ENCODE measurements around the gene AVPI1. TPM values are rescaled to one million over a fixed set of nuclear protein-coding genes. Genes with fewer than 3 reads are reported as not detected.

Gene AVPI1
- total RNA-seq, result 1 to 10 TPM; 5.6 to 8.6 TPM
- 1.5 to 7.8 reads per million in 2 donors for total RNA-seq

GRCh38 chr10:97686962-97687784 lies at the start of gene AVPI1:
TSS of gene AVPI1 (minus strand) at chr10:97687241. CDS start at chr10:97679905, 7,336 bp downstream.
- Mint-ChIP-seq H3K36me3 (ENCODE audit: low read depth) (no peaks in the 10 kb centered on the region), H3K4me3 (peak within 1 kb of the TSS; percentile 89), H3K4me1 (peaks cover 10% of the 10 kb centered on the region), H3K27ac (peak within 1 kb of the TSS; percentile 90), H3K27me3 (no peaks in the 10 kb centered on the region)
- ATAC-seq (peak; percentile 93), DNase-seq (peak; percentile 94 to 97 (median 96))
- H3K9me3 ChIP-seq (ENCODE audit: control insufficient read depth, low read length, poor library complexity, severe bottlenecking), result no peaks in the 10 kb centered on the region

DNA sequence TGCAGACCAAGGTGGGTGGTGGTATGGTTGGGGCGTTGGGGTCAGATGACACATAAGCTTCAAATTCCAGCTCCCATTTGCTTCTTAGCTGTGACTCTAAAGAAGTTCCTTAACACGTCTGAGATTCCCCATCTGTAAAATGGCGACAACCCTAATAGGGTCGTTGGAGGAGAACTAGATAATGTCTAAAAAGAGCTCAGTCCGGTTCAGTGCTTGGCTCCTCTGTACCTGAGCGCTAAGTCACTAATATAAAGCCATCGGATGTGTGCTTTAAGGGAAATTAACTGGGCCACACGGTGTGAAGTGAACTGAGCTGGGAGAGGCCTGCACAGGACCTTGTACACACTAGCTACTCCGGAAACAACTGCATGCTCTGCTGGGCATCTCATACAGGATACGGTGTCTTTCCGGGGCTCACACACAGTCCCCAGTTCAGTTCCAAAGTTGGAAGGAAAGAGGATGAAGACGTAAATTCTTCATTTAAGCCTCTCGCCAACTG lies 49.4 kb upstream of the AVPI1 start:
- Mint-ChIP-seq H3K27me3 (no peaks in the 10 kb centered on the region), H3K27ac (peak overlapping the region; percentile 96), H3K36me3 (ENCODE audit: low read depth) (peaks cover 9% of the 10 kb centered on the region), H3K4me3 (peak overlapping the region; percentile 98), H3K4me1 (peaks cover 32% of the 10 kb centered on the region)
- no peaks in the 10 kb centered on the region for H3K9me3 ChIP-seq (ENCODE audit: control insufficient read depth, low read length, poor library complexity, severe bottlenecking)
- ATAC-seq, result peak; percentile 13
- no peak for DNase-seq

GRCh38 chr10:97734021-97734420 lies 47.0 kb upstream of the AVPI1 start:
- ATAC-seq (no peak), DNase-seq (no peak)
- no peaks in the 10 kb centered on the region for H3K9me3 ChIP-seq (ENCODE audit: control insufficient read depth, low read length, poor library complexity, severe bottlenecking)
- no peak overlapping the region for H3K27ac Mint-ChIP-seq
- no peak overlapping the region for H3K4me3 Mint-ChIP-seq
- peaks cover 4% of the 10 kb centered on the region for H3K36me3 Mint-ChIP-seq (ENCODE audit: low read depth)
- peaks cover 21% of the 10 kb centered on the region for H3K4me1 Mint-ChIP-seq
- no peaks in the 10 kb centered on the region for H3K27me3 Mint-ChIP-seq

DNA sequence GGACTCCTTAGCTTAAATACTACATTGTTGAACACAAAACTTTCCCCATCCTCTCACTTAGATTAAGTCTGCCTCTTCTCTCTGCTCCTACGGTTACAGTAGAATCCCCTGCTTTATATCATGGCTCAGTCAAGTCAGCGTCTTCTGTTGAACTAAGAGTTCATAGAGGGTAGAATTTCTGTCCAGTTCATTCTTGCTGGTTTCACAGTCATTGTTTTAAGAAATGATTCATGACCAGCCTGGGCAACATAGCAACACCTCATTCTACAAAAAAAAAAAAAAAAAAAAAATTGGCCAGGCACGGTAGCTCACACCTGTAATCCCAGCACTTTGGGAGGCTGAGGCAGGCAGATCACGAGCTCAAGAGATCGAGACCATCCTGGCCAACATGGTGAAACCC lies 46.2 kb upstream of the AVPI1 start:
- Mint-ChIP-seq H3K4me3 (no peak overlapping the region), H3K4me1 (peaks cover 20% of the 10 kb centered on the region), H3K27me3 (no peaks in the 10 kb centered on the region), H3K36me3 (ENCODE audit: low read depth) (peaks cover 4% of the 10 kb centered on the region), H3K27ac (no peak overlapping the region)
- no peaks in the 10 kb centered on the region for H3K9me3 ChIP-seq (ENCODE audit: control insufficient read depth, low read length, poor library complexity, severe bottlenecking)
- DNase-seq (no peak), ATAC-seq (no peak)

- H3K9me3 ChIP-seq (ENCODE audit: control insufficient read depth, low read length, poor library complexity, severe bottlenecking), result no peaks in the 10 kb centered on the region
- no peaks in the 10 kb centered on the region for H3K27me3 Mint-ChIP-seq
- peaks cover 12% of the 10 kb centered on the region for H3K4me1 Mint-ChIP-seq
- no peak overlapping the region for H3K27ac Mint-ChIP-seq
- H3K36me3 Mint-ChIP-seq (ENCODE audit: low read depth), result peaks cover 4% of the 10 kb centered on the region
- DNase-seq (no peak), ATAC-seq (no peak)
- no peak overlapping the region for H3K4me3 Mint-ChIP-seq
Measured at GRCh38 chr10:97732052-97732359, 45.0 kb upstream of the AVPI1 start.

DNA sequence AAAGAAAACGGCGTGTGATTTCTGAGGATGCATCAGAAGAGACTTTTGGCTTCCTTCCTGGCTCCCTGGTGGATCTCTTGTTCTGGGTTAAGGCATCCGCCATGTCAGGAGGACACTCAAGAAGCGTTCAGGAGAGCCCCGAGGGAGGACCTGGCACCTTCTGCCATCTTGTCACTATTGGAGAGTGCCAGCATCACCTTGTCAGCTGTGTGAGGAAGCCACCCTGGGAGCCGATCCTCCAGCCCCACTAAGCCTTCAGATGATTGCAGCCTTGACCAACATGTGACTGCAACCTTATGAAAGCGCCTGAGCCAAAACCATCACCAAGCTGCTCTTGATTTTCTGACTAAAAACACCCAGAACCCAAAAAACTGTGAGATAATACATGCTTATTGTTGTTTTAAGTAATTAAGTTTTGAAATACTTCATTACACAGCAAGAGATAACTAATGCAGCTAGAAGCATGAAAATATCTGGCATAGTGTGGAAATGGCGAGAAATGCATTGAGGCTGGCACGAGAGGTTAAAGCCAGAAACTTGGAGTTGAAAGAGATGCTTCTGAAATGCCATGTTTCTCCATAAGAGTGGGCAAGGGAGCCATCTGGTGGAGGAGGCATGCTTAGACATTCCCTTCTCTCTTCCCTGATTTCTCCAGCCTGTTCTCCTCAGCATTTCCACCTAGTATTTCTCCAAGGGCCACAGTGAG lies 44.5 kb upstream of the AVPI1 start:
- Mint-ChIP-seq H3K4me3 (no peak overlapping the region), H3K27me3 (no peaks in the 10 kb centered on the region), H3K27ac (no peak overlapping the region), H3K4me1 (peaks cover 9% of the 10 kb centered on the region), H3K36me3 (ENCODE audit: low read depth) (peaks cover 2% of the 10 kb centered on the region)
- DNase-seq, result peak; percentile 28 to 49 (median 30)
- ATAC-seq, result peak; percentile 77
- no peaks in the 10 kb centered on the region for H3K9me3 ChIP-seq (ENCODE audit: control insufficient read depth, low read length, poor library complexity, severe bottlenecking)

GRCh38 chr10:97729014-97729413 lies 42.0 kb upstream of the AVPI1 start:
- Mint-ChIP-seq H3K27ac (no peak overlapping the region), H3K27me3 (peaks cover 9% of the 10 kb centered on the region), H3K4me3 (no peak overlapping the region), H3K36me3 (ENCODE audit: low read depth) (peaks cover 2% of the 10 kb centered on the region), H3K4me1 (peaks cover 2% of the 10 kb centered on the region)
- DNase-seq (no peak), ATAC-seq (no peak)
- no peaks in the 10 kb centered on the region for H3K9me3 ChIP-seq (ENCODE audit: control insufficient read depth, low read length, poor library complexity, severe bottlenecking)

GRCh38 chr10:97726636-97727178 lies 39.7 kb upstream of the AVPI1 start:
- Mint-ChIP-seq H3K4me3 (no peak overlapping the region), H3K27me3 (peaks cover 9% of the 10 kb centered on the region), H3K27ac (no peak overlapping the region), H3K36me3 (ENCODE audit: low read depth) (peaks cover 2% of the 10 kb centered on the region), H3K4me1 (peaks cover 2% of the 10 kb centered on the region)
- no peak for DNase-seq
- H3K9me3 ChIP-seq (ENCODE audit: control insufficient read depth, low read length, poor library complexity, severe bottlenecking), result no peaks in the 10 kb centered on the region
- ATAC-seq, result no peak

GRCh38 chr10:97724341-97724941 lies 37.4 kb upstream of the AVPI1 start:
- ATAC-seq, result no peak

DNA sequence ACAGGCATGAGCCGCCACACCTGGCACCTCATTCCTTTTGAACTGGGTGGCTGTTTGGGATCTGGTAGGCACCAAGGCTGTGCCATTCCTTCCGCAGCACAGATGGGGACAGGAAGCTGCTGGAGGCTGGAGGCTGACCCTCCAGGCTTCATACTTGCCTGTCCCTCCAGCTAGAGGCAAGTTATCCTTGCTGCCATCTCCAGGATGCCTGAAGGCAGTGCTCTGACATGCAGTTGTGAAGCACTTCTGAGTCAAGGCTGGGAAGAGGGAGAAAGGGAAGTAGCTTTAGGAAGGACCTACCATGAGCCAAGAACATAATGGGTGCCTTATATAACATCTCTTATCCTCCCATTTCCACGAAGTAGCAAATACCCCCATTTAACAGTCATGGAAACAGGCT lies 36.0 kb upstream of the AVPI1 start:
- Mint-ChIP-seq H3K4me1 (peaks cover 3% of the 10 kb centered on the region), H3K27ac (no peak overlapping the region), H3K4me3 (no peak overlapping the region), H3K27me3 (peaks cover 9% of the 10 kb centered on the region), H3K36me3 (ENCODE audit: low read depth) (no peaks in the 10 kb centered on the region)
- no peak for DNase-seq
- ATAC-seq, result no peak
- no peaks in the 10 kb centered on the region for H3K9me3 ChIP-seq (ENCODE audit: control insufficient read depth, low read length, poor library complexity, severe bottlenecking)

More at GRCh38 chr10:97724341-97724941, 37.4 kb upstream of the AVPI1 start:
- H3K9me3 ChIP-seq (ENCODE audit: control insufficient read depth, low read length, poor library complexity, severe bottlenecking), result no peaks in the 10 kb centered on the region
- no peak for DNase-seq
- H3K4me3 Mint-ChIP-seq, result no peak overlapping the region
- no peak overlapping the region for H3K27ac Mint-ChIP-seq
- peaks cover 2% of the 10 kb centered on the region for H3K36me3 Mint-ChIP-seq (ENCODE audit: low read depth)
- H3K4me1 Mint-ChIP-seq, result peaks cover 2% of the 10 kb centered on the region
- peaks cover 9% of the 10 kb centered on the region for H3K27me3 Mint-ChIP-seq

DNA sequence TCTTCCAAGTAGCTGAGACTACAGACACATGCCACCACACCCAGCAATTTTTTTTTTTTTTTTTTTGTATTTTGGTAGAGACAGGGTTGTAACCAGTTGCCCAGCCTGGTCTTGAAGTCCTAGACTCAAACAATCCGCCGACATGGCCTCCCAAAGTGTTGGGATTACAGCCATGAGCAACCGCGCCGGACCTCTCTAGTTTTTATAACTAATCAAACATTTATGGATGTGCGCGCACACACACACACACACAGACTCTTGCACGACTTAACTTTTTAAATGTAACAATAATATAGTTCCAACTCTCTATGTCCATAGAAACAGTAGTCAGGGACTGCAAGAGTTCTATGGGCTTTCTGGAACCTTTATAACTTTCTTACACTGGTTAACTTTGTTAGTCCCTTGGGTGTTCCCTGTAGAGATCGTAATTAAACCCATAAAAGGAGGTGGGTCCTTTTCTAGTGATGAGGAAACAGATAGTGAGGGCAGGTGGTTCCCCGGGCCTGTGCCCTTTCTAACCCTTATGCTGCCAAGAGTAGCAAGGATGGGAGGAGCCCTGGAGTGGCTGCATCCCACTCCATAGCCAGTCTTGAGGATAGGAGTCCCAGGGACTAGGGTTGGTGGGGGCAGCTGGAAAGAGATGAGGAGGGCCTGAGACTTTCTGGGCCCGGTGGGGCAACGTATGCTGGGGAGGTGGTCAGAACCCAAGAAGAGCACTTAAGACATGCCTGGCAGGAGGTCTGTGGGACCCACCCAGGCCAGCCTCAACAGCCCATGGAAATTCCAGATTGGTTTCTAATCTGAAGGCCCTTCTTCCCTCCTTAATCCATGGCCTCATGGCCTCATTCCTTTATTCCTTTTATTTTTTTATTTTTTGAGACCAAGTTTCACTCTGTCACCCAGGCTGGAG lies 35.1 kb upstream of the AVPI1 start:
- ATAC-seq (no peak), DNase-seq (no peak)
- no peaks in the 10 kb centered on the region for H3K36me3 Mint-ChIP-seq (ENCODE audit: low read depth)
- peaks cover 4% of the 10 kb centered on the region for H3K4me1 Mint-ChIP-seq
- no peak overlapping the region for H3K4me3 Mint-ChIP-seq
- H3K27me3 Mint-ChIP-seq, result peaks cover 9% of the 10 kb centered on the region
- H3K27ac Mint-ChIP-seq, result no peak overlapping the region
- H3K9me3 ChIP-seq (ENCODE audit: control insufficient read depth, low read length, poor library complexity, severe bottlenecking), result no peaks in the 10 kb centered on the region

DNA sequence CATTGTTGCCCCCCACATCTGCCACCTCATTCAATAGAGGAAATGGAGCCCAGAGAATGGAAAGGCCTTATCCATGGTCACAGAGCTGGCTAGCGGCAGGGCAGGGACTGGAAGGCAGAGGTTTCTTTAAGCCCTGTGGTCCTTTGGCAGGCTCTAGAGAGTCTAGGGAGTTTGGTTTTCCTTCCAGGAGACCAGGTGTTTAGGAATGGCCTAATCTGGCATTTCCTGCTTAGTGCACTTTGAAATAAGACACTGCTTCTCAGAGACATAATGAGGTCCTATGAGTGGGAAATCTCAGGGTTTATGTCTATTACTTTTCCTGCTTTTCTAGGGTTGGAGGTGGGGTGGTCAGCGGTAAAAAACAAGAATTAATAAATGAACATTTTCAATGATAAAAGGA lies 32.6 kb upstream of the AVPI1 start:
- Mint-ChIP-seq H3K27me3 (peaks cover 5% of the 10 kb centered on the region), H3K4me3 (no peak overlapping the region), H3K27ac (no peak overlapping the region), H3K36me3 (ENCODE audit: low read depth) (no peaks in the 10 kb centered on the region), H3K4me1 (peaks cover 4% of the 10 kb centered on the region)
- no peak for ATAC-seq
- H3K9me3 ChIP-seq (ENCODE audit: control insufficient read depth, low read length, poor library complexity, severe bottlenecking), result no peaks in the 10 kb centered on the region
- DNase-seq, result no peak

Data from T-helper 17 cell (primary cell).